ENCODE results near the gene LRIG2.

DNA sequence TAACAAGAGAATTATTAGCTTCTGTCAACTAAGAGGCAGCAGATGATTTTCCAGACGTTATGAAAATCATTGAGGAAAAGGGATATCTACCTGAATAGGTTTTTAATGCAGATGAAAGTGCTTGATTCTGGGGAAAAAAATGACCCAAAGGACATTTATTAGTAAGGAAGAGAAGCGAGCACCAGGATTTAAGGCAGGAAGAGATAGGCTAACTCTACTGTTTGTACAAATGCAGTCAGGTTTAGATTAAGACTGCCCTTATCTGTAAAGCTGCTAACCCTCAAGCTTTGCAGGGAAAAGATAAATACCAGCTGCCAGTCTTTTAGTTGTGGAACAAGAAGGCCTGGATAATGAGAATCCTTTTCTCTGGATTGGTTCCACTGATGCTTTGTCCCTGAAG is 33.0 kb upstream of the LRIG2 start:
- TF ChIP-seq, protein P1, sequence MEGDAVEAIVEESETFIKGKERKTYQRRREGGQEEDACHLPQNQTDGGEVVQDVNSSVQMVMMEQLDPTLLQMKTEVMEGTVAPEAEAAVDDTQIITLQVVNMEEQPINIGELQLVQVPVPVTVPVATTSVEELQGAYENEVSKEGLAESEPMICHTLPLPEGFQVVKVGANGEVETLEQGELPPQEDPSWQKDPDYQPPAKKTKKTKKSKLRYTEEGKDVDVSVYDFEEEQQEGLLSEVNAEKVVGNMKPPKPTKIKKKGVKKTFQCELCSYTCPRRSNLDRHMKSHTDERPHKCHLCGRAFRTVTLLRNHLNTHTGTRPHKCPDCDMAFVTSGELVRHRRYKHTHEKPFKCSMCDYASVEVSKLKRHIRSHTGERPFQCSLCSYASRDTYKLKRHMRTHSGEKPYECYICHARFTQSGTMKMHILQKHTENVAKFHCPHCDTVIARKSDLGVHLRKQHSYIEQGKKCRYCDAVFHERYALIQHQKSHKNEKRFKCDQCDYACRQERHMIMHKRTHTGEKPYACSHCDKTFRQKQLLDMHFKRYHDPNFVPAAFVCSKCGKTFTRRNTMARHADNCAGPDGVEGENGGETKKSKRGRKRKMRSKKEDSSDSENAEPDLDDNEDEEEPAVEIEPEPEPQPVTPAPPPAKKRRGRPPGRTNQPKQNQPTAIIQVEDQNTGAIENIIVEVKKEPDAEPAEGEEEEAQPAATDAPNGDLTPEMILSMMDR (IDR thresholded peaks at IDR 0.05) = no peak
- no peak for TF ChIP-seq POLR2A (IDR thresholded peaks at IDR 0.05)
